Breast epithelium (tissue), 4 donors: ENCODE measurements around the gene C19orf73. TPM values are rescaled to one million over a fixed set of nuclear protein-coding genes. Genes with fewer than 3 reads are reported as not detected.

Experiments used
- DNase-seq, 2 donors: peaks; one replicate each; pipeline ENCODE4 v3.0.0-alpha.2; 2019; ENCODE audit warnings: low spot score in 2 of 2
- H3K27ac ChIP-seq, 2 donors: fragments of 200-600 bp; sonication (generic) in 1 of 2; one replicate each; pipeline ENCODE4 v1.5.1; 2016 to 2019; ENCODE audit warnings: mild to moderate bottlenecking in 1 of 2
- H3K27me3 ChIP-seq, 2 donors: fragments of 200-600 bp; sonication (generic) in 1 of 2; one replicate each; pipeline versions ENCODE4 v1.5.1 to v1.6.0; 2017 to 2019; ENCODE audit warnings: control low read depth in 1 of 2, mild to moderate bottlenecking in 1 of 2
- H3K36me3 ChIP-seq: fragments of 200-600 bp; one replicate; pipeline ENCODE4 v1.5.1; 2019
- H3K4me1 ChIP-seq, 2 donors: fragments of 200-600 bp; sonication (generic); one replicate each; pipeline ENCODE4 v1.5.1; 2016 to 2019; ENCODE audit warnings: control low read depth in 1 of 2
- H3K4me3 ChIP-seq, 3 donors: fragments of 200-600 bp; sonication (generic); 1 replicate in 2 of 3; 2 replicates in 1 of 3; pipeline ENCODE4 v1.5.1; 2016 to 2019; ENCODE audit warnings: mild to moderate bottlenecking in 3 of 3, moderate library complexity in 2 of 3
- H3K9me3 ChIP-seq, 2 donors: fragments of 200-600 bp; sonication (generic) in 1 of 2; one replicate each; pipeline ENCODE4 v1.5.1; 2016 to 2019; ENCODE audit warnings: control low read depth in 1 of 2
- POLR2A ChIP-seq: fragments of 450-650 bp; IDR thresholded peaks from one replicate; pipeline ENCODE4 v1.6.1; 2016; ENCODE audit warnings: antibody characterized with exemption, mild to moderate bottlenecking, moderate library complexity
- POLR2AphosphoS5 ChIP-seq, 3 donors: sonication (generic); formaldehyde crosslinking; IDR thresholded peaks; one replicate each; pipeline ENCODE4 v1.6.1; 2017; ENCODE audit warnings: antibody characterized with exemption in 3 of 3
- intact Hi-C: fragments of 100-400 bp; cut with DNase I; formaldehyde crosslinking; loops from one replicate; pipeline ENCODE4 v1.15.1; 2023; ENCODE audit warnings: low total_unique reads
- total RNA-seq, 3 donors: library from RNA; depleted of rRNA; stranded (reverse); fragments of >200 nt; gene quantifications; one replicate each; pipeline ENCODE4 v1.1.0, GENCODE V29; 2016
- TF ChIP-seq, protein P1 (sequence below), 3 donors: fragments of 450-650 bp; IDR thresholded peaks; one replicate each; pipeline ENCODE4 v1.5.1; 2016 to 2017; ENCODE audit warnings: antibody characterized with exemption in 3 of 3, mild to moderate bottlenecking in 3 of 3, moderate library complexity in 3 of 3

Gene C19orf73, protein sequence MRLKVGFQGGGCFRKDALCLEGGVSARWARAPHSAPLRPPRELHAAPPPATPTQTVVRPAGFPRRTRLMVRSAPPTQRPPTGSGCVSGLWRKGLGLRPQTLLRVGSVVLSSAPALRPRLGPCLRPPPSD
- total RNA-seq = 1 to 10 TPM; 3.8 to 5.7 (median 4.6) TPM

DNA sequence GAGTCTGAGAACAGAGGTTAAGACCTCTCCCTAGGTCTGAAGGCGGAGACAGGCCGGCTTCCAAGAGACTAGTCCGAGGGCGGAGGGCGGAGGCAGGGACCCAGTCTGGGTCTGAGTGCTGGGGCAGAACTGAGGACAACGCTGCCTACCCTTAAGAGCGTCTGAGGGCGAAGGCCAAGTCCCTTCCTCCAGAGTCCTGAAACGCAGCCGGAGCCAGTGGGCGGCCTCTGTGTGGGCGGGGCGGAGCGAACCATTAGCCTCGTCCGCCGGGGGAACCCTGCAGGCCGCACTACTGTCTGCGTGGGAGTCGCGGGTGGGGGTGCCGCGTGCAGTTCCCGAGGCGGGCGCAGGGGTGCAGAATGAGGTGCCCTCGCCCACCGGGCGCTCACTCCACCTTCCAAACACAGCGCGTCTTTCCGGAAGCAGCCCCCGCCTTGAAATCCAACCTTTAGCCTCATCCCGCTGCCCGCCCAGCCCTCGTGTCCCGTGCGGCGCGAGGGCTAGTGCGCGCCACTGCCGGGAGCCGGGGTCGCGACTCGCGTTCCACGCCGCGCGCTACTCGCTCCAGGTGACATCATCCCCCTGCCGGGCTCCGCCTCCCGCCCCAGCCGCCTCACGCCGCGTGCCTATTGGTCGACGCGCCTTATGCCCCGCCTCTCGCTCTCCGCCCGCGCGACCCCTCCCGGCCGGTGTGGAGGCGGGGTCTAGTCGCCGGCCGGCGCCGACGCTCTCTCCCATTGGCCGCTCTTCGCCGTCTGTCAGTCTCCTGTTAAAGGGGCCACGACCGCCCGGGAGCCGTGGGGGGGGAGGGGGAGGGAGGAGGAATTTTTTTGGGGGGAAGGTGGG, at the start of gene C19orf73:
Gene C19orf73 (minus strand): TSS at position 579 of the 846 bp plus-strand sequence. CDS start 121 bp downstream, at position 458.
- no peaks in the 10 kb centered on the region for H3K9me3 ChIP-seq
- intact Hi-C loops = loop anchor here (5.0 kb wide), 1 partner anchor 1421 kb away; no protein-coding TSS in a partner anchor
- peak within 1 kb of the TSS; percentile 97 to 98 for H3K27ac ChIP-seq
- peak; percentile 93 to 97 for DNase-seq
- H3K27me3 ChIP-seq = no peaks in the 10 kb centered on the region
- no peaks in the 10 kb centered on the region for H3K36me3 ChIP-seq
- H3K4me1 ChIP-seq = peaks cover 0 to 14% of the 10 kb centered on the region in 2 donors
- TF ChIP-seq POLR2AphosphoS5 (IDR thresholded peaks at IDR 0.05) (peak; percentile 72 to 91 (median 81)), POLR2A (peak; percentile 28)
- TF ChIP-seq, protein P1, sequence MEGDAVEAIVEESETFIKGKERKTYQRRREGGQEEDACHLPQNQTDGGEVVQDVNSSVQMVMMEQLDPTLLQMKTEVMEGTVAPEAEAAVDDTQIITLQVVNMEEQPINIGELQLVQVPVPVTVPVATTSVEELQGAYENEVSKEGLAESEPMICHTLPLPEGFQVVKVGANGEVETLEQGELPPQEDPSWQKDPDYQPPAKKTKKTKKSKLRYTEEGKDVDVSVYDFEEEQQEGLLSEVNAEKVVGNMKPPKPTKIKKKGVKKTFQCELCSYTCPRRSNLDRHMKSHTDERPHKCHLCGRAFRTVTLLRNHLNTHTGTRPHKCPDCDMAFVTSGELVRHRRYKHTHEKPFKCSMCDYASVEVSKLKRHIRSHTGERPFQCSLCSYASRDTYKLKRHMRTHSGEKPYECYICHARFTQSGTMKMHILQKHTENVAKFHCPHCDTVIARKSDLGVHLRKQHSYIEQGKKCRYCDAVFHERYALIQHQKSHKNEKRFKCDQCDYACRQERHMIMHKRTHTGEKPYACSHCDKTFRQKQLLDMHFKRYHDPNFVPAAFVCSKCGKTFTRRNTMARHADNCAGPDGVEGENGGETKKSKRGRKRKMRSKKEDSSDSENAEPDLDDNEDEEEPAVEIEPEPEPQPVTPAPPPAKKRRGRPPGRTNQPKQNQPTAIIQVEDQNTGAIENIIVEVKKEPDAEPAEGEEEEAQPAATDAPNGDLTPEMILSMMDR (IDR thresholded peaks at IDR 0.05) = peak; percentile 10 to 63 (median 23)
- H3K4me3 ChIP-seq = peak within 1 kb of the TSS; percentile 52 to 73 (median 65)

- H3K36me3 ChIP-seq = no peaks in the 10 kb centered on the region
- TF ChIP-seq POLR2A (no peak), POLR2AphosphoS5 (IDR thresholded peaks at IDR 0.05) (no peak)
- TF ChIP-seq, protein P1 (IDR thresholded peaks at IDR 0.05) = no peak
- intact Hi-C loops = no loop called here
- peaks cover 6 to 8% of the 10 kb centered on the region in 2 donors for H3K4me1 ChIP-seq
- no peak for DNase-seq
- H3K27ac ChIP-seq = no peak overlapping the region
- H3K4me3 ChIP-seq = no peak overlapping the region
- no peaks in the 10 kb centered on the region for H3K9me3 ChIP-seq
- H3K27me3 ChIP-seq = no peaks in the 10 kb centered on the region
Measured at GRCh38 chr19:49168421-49168820, 49.5 kb upstream of the C19orf73 start.

DNA sequence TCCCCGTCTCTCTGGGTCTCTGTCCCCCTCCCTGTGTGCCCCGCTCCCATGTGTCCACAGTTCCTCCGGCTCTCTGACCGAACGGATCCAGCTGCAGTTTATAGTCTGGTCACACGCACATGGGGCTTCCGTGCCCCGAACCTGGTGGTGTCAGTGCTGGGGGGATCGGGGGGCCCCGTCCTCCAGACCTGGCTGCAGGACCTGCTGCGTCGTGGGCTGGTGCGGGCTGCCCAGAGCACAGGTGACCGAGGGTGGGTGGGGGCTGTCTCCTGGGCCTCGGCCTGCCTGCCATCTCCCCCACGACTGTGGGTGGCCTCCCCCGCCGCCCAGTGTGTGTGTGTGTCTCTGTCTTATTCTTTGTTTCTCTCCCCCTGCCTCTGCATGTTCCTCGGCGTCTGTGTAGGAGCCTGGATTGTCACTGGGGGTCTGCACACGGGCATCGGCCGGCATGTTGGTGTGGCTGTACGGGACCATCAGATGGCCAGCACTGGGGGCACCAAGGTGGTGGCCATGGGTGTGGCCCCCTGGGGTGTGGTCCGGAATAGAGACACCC, 49.0 kb upstream of the C19orf73 start:
- Histone ChIP-seq H3K36me3 (no peaks in the 10 kb centered on the region), H3K4me1 (peaks cover 6 to 8% of the 10 kb centered on the region in 2 donors), H3K27me3 (no peaks in the 10 kb centered on the region), H3K27ac (no peak overlapping the region), H3K4me3 (no peak overlapping the region), H3K9me3 (no peaks in the 10 kb centered on the region)
- DNase-seq = no peak
- intact Hi-C loops = no loop called here
- TF ChIP-seq POLR2A (no peak), POLR2AphosphoS5 (IDR thresholded peaks at IDR 0.05) (no peak)
- TF ChIP-seq, protein P1 (IDR thresholded peaks at IDR 0.05) = no peak

GRCh38 chr19:49165865-49166301, 46.9 kb upstream of the C19orf73 start:
- Histone ChIP-seq H3K4me3 (peak overlapping the region in 1 of 3 donors; percentile 29), H3K4me1 (peaks cover 6 to 8% of the 10 kb centered on the region in 2 donors), H3K27me3 (no peaks in the 10 kb centered on the region), H3K9me3 (no peaks in the 10 kb centered on the region), H3K36me3 (no peaks in the 10 kb centered on the region), H3K27ac (peak overlapping the region; percentile 92 to 96)
- no peak for DNase-seq
- TF ChIP-seq, protein P1 (IDR thresholded peaks at IDR 0.05) = no peak
- no peak for TF ChIP-seq POLR2AphosphoS5 (IDR thresholded peaks at IDR 0.05)
- intact Hi-C loops = no loop called here
